Endothelial cell of umbilical vein (primary cell): ENCODE data around the gene SRPK2. TPM values are rescaled to one million over a fixed set of nuclear protein-coding genes. Genes with fewer than 3 reads are reported as not detected.
A peak's percentile ranks its signal among the peaks of the same experiment; 100 is the strongest.

Experiments
- BruUV-seq: library from RNA; stranded (reverse); fragments of 400-500 nt; replicated peaks from 2 replicates; lab custom pipeline; 2021; lab: Mats Ljungman, UMichigan
- CTCF ChIA-PET: fragments of 300-600, 350-600 bp; sonication (Branson Sonifier 250); formaldehyde crosslinking; loops from one replicate; lab custom pipeline; 2021; ENCODE audit warnings: antibody characterized with exemption, inconsistent platforms; lab: Charles Lee
- POLR2A ChIA-PET: fragments of 300-600, 350-600 bp; sonication (Branson Sonifier 250); formaldehyde crosslinking; loops from one replicate; lab custom pipeline; 2021; ENCODE audit warnings: antibody characterized with exemption, inconsistent platforms; lab: Charles Lee
- DNase-seq: peaks from one replicate; pipeline ENCODE4 v3.0.0-alpha.2; 2011; ENCODE audit warnings: low read depth, low spot score
- FAIRE-seq: peaks from 2 replicates; lab custom pipeline; 2011; peaks lifted over from hg19 to GRCh38; lab: Jason Lieb, UNC
- H2AFZ ChIP-seq: 2 replicates; pipeline ENCODE4 v1.6.0; 2012; ENCODE audit warnings: low read depth, low read length, control low read depth, inconsistent platforms
- H3K27ac ChIP-seq: 2 replicates; pipeline ENCODE4 v1.5.1; 2011; ENCODE audit warnings: low read depth, mild to moderate bottlenecking, control low read depth, low read length, moderate library complexity; ENCODE audit not compliant: insufficient read depth
- H3K27me3 ChIP-seq, 2 experiments: 2 replicates each; pipeline versions ENCODE4 v1.6.0 to v1.6.1; 2011; ENCODE audit warnings: low read length in 2 of 2, mixed read lengths in 1 of 2; ENCODE audit not compliant: control insufficient read depth in 2 of 2, insufficient read depth in 2 of 2
- H3K36me3 ChIP-seq, 2 experiments: 2 replicates in 1 of 2; 3 replicates in 1 of 2; pipeline ENCODE4 v1.5.1; 2011; ENCODE audit warnings: low read length in 2 of 2, mild to moderate bottlenecking in 1 of 2, moderate library complexity in 1 of 2; ENCODE audit not compliant: control insufficient read depth in 2 of 2, insufficient read depth in 2 of 2; ENCODE audit errors: extremely low read depth in 1 of 2
- H3K4me1 ChIP-seq: 3 replicates; pipeline ENCODE4 v1.5.1; 2011; ENCODE audit warnings: mild to moderate bottlenecking, low read length; ENCODE audit not compliant: control insufficient read depth, insufficient read depth; ENCODE audit errors: extremely low read depth
- H3K4me2 ChIP-seq: 2 replicates; pipeline ENCODE4 v1.6.1; 2011; ENCODE audit warnings: low read length, control low read depth, mixed read lengths; ENCODE audit not compliant: insufficient read depth
- H3K4me3 ChIP-seq, 3 experiments: fragments of 200-600 bp in 1 of 3; sonication (generic), shearing (Covaris generic) in 1 of 3; replicated peaks in 1 of 3; 2 replicates each; pipeline ENCODE4 v1.5.1; 2011 to 2016; ENCODE audit warnings: control low read depth in 3 of 3, low read length in 3 of 3, mild to moderate bottlenecking in 2 of 3, inconsistent platforms in 1 of 3, low read depth in 1 of 3, moderate library complexity in 1 of 3; ENCODE audit not compliant: insufficient read depth in 1 of 3
- H3K79me2 ChIP-seq: 2 replicates; pipeline ENCODE4 v1.6.0; 2012; ENCODE audit warnings: low read length, inconsistent platforms; ENCODE audit not compliant: control insufficient read depth, insufficient read depth
- H3K9ac ChIP-seq: replicated peaks from 2 replicates; pipeline ENCODE3; 2011; ENCODE audit warnings: low read length, control low read depth; ENCODE audit not compliant: insufficient read depth; ENCODE audit errors: extremely low read depth
- H3K9me1 ChIP-seq: replicated peaks from 3 replicates; pipeline ENCODE4 v1.6.0; 2011; ENCODE audit warnings: mild to moderate bottlenecking, low read length; ENCODE audit not compliant: control insufficient read depth, insufficient read depth; ENCODE audit errors: extremely low read depth
- H3K9me3 ChIP-seq: replicated peaks from 2 replicates; pipeline ENCODE4 v1.5.1; 2012; ENCODE audit warnings: low read length, inconsistent platforms; ENCODE audit not compliant: control insufficient read depth, insufficient read depth
- H4K20me1 ChIP-seq: replicated peaks from 2 replicates; pipeline ENCODE3; 2011; ENCODE audit warnings: mild to moderate bottlenecking, low read length; ENCODE audit not compliant: control insufficient read depth, insufficient read depth; ENCODE audit errors: extremely low read depth
- CTCF ChIP-seq, 2 donors: IDR thresholded peaks; 1 replicate in 1 of 2; 2 replicates in 1 of 2; pipeline ENCODE4 v1.5.1; 2011; ENCODE audit warnings: low read length in 2 of 2, mild to moderate bottlenecking in 2 of 2, moderate library complexity in 2 of 2, control low read depth in 1 of 2, inconsistent platforms in 1 of 2, low read depth in 1 of 2; ENCODE audit not compliant: insufficient read depth in 1 of 2; ENCODE audit errors: extremely low read depth in 1 of 2
- EZH2 ChIP-seq: IDR thresholded peaks from 2 replicates; pipeline ENCODE4 v1.6.1; 2012; ENCODE audit warnings: borderline replicate concordance, low read depth, mild to moderate bottlenecking, moderate library complexity, low read length, inconsistent platforms; ENCODE audit not compliant: severe bottlenecking
- FOS ChIP-seq: IDR thresholded peaks from 2 replicates; pipeline ENCODE4 v1.6.1; 2011; ENCODE audit warnings: mild to moderate bottlenecking, low read length, moderate library complexity, borderline replicate concordance; ENCODE audit not compliant: insufficient read depth
- GATA2 ChIP-seq: IDR thresholded peaks from 2 replicates; pipeline ENCODE4 v1.7.0; 2011; ENCODE audit warnings: low read depth, mild to moderate bottlenecking, moderate library complexity, mixed read lengths, low read length; ENCODE audit not compliant: insufficient read length, insufficient read depth
- JUN ChIP-seq: IDR thresholded peaks from 2 replicates; pipeline ENCODE4 v1.6.1; 2011; ENCODE audit warnings: borderline replicate concordance, low read depth; ENCODE audit not compliant: insufficient read length, insufficient read depth
- MYC ChIP-seq: IDR thresholded peaks from one replicate; pipeline ENCODE4 v1.6.1; 2011; ENCODE audit warnings: mild to moderate bottlenecking, low read depth, low read length
- POLR2A ChIP-seq: IDR thresholded peaks from 2 replicates; pipeline ENCODE4 v1.6.1; 2012; ENCODE audit warnings: low read depth, mild to moderate bottlenecking, control low read depth, low read length
- POLR2AphosphoS5 ChIP-seq: IDR thresholded peaks from 2 replicates; pipeline ENCODE4 v1.6.1; 2012; ENCODE audit warnings: low read depth, mild to moderate bottlenecking, control low read depth, low read length, moderate library complexity; ENCODE audit not compliant: insufficient read depth
- dilution Hi-C: fragments of 300-500 bp; cut with MboI; formaldehyde crosslinking; loops from one replicate; pipeline ENCODE4 v1.15.0; 2019; ENCODE audit warnings: low sequenced_read_pairs; ENCODE audit not compliant: extremely low pct_ligation_motif_present
- intact Hi-C: fragments of 100-400 bp; cut with micrococcal nuclease; formaldehyde crosslinking; loops from one replicate; pipeline ENCODE4 v1.10.0; 2022
- polyA plus RNA-seq, 4 experiments: library from polyadenylated mRNA; depleted of rRNA in 3 of 4; stranded (reverse) in 3 of 4; unstranded in 1 of 4; fragments of >200 nt; gene quantifications; 2 replicates each; pipeline versions ENCODE4 v1.2.1 to v1.2.3, GENCODE V29; 2011 to 2012; ENCODE audit warnings: missing spikeins in 1 of 4
- total RNA-seq: library from RNA; stranded (reverse); gene quantifications from 2 replicates; pipeline ENCODE4 v1.2.3, GENCODE V29; 2021
- TF ChIP-seq, protein P1 (sequence below): IDR thresholded peaks from 2 replicates; pipeline ENCODE4 v1.6.1; 2011; ENCODE audit not compliant: insufficient read depth, insufficient read length

The SRPK2 gene
- total and polyA plus RNA-seq, 2 donors (not counting 3 experiments of a cell fraction or from before 2014, with no cell fraction given), result 13.4 to 55.2 TPM

DNA sequence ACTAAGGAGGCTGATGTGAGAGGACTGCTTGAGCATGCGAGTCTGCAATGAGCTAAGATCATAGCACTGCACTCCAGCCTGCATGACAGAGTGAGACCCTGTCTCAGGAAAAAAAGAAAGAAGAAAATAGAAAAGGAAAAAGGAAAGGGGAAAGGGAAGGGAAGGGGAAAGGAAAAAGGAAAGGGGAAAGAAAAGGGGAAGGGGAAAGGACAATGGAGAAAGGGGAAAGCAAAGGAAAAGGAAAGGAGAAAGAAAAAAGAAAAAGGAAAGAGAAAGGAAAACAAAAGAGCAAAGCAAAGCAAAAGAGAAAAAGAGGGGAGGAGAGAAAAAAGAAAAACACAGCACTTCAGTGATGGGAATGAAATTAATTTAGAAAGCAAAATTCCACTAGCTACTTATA lies 179.3 kb downstream of the SRPK2 start:
- ChIA-PET POLR2A (no interaction called here), CTCF (interaction anchor here (1.0 kb wide), 2 partner anchors 16 to 41 kb away, joined by 3 read pairs; no protein-coding TSS in a partner anchor)
- Histone ChIP-seq H3K27ac (no peak overlapping the region), H3K27me3 (no peaks in the 10 kb centered on the region), H3K4me1 (no peaks in the 10 kb centered on the region), H3K4me2 (no peak overlapping the region), H4K20me1 (peaks cover 3% of the 10 kb centered on the region), H3K9me1 (no peaks in the 10 kb centered on the region), H3K36me3 (peaks cover 0 to 2% of the 10 kb centered on the region in 2 experiments), H3K9me3 (no peaks in the 10 kb centered on the region), H3K9ac (no peak overlapping the region), H3K4me3 (no peak overlapping the region), H2AFZ (no peak overlapping the region), H3K79me2 (peaks cover 56% of the 10 kb centered on the region)
- dilution Hi-C loops, result no loop called here
- intact Hi-C loops, result no loop called here
- BruUV-seq, result no TSS peak
- TF ChIP-seq FOS (no peak), GATA2 (no peak), POLR2AphosphoS5 (no peak), POLR2A (no peak), MYC (no peak), JUN (no peak), CTCF (IDR thresholded peaks at IDR 0.05; ENCODE audit: extremely low read depth in 1 of 2, insufficient read depth in 1 of 2, low read depth in 1 of 2, low read length in 2 of 2) (no peak), EZH2 (no peak)
- TF ChIP-seq, protein P1, sequence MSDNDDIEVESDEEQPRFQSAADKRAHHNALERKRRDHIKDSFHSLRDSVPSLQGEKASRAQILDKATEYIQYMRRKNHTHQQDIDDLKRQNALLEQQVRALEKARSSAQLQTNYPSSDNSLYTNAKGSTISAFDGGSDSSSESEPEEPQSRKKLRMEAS, result no peak
- FAIRE-seq, result peak; percentile 31
- no peak for DNase-seq
